Measurements from ENCODE around the gene SPOPL. TPM values are rescaled to one million over a fixed set of nuclear protein-coding genes. Genes with fewer than 3 reads are reported as not detected.
"Not testable (repeated sequence)": the region's sequence is repeated elsewhere in the genome, so short reads cannot be mapped to it uniquely, and the experiment has no call there.

Gene SPOPL
- polyA plus RNA-seq, 1 experiment: 13.1 TPM

DNA sequence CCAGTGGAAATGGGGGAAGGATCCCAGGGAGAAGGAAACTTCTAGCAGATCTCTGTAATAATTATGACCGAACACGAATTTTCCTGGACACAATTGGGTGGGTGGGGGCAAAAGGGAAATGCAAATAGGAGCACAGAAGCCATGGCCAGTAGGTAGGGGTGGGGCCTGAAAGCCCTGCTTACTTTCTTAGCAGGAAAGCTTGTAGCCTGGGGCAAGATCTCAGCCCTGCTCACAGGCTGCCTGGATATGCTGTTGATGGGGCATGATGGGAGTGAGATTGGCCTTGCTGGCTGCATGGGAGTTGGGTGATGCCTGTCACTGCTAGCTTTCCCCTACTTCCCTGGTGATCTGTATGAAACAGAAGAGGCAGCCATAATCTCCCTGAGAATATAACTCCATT is 45.9 kb upstream of the SPOPL start:
- TF ChIP-seq, protein P1, sequence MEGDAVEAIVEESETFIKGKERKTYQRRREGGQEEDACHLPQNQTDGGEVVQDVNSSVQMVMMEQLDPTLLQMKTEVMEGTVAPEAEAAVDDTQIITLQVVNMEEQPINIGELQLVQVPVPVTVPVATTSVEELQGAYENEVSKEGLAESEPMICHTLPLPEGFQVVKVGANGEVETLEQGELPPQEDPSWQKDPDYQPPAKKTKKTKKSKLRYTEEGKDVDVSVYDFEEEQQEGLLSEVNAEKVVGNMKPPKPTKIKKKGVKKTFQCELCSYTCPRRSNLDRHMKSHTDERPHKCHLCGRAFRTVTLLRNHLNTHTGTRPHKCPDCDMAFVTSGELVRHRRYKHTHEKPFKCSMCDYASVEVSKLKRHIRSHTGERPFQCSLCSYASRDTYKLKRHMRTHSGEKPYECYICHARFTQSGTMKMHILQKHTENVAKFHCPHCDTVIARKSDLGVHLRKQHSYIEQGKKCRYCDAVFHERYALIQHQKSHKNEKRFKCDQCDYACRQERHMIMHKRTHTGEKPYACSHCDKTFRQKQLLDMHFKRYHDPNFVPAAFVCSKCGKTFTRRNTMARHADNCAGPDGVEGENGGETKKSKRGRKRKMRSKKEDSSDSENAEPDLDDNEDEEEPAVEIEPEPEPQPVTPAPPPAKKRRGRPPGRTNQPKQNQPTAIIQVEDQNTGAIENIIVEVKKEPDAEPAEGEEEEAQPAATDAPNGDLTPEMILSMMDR (IDR thresholded peaks at IDR 0.05; ENCODE audit: low read depth, low read length): no peak
- CTCF ChIA-PET: no interaction called here
- no peak for DNase-seq (ENCODE audit: low read depth, low spot score)
- Histone ChIP-seq H3K9me3 (ENCODE audit: control insufficient read depth, insufficient read depth, low read length) (no peaks in the 10 kb centered on the region), H3K4me3 (ENCODE audit: low read depth, low read length) (no peak overlapping the region), H3K27ac (ENCODE audit: low read depth, low read length) (no peak overlapping the region), H3K27me3 (ENCODE audit: control insufficient read depth, insufficient read depth, low read length) (no peaks in the 10 kb centered on the region)
- POLR2A ChIA-PET: no interaction called here

DNA sequence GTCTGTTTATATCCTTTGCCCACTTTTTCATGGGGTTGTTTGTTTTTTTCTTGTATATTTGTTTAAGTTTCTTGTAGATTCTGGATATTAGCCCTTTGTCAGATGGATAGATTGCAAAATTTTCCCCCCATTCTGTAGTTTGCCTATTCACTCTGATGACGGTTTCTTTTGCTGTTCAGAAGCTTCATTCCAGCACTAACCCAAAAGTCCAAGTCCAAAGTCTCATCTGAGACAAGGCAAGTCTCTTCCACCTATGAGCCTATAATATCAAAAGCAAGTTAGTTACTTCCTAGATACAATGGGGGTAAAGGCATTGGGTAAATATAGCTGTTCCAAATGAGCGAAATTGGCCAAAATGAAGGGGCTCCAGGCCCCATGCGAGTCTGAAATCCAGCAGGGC is 38.9 kb upstream of the SPOPL start:
- H3K9me3 ChIP-seq (ENCODE audit: control insufficient read depth, insufficient read depth, low read length); CTCF ChIA-PET; POLR2A ChIA-PET; H3K27me3 ChIP-seq (ENCODE audit: control insufficient read depth, insufficient read depth, low read length); DNase-seq (ENCODE audit: low read depth, low spot score); H3K4me3 ChIP-seq (ENCODE audit: low read depth, low read length); H3K27ac ChIP-seq (ENCODE audit: low read depth, low read length): not testable (repeated sequence)

DNA sequence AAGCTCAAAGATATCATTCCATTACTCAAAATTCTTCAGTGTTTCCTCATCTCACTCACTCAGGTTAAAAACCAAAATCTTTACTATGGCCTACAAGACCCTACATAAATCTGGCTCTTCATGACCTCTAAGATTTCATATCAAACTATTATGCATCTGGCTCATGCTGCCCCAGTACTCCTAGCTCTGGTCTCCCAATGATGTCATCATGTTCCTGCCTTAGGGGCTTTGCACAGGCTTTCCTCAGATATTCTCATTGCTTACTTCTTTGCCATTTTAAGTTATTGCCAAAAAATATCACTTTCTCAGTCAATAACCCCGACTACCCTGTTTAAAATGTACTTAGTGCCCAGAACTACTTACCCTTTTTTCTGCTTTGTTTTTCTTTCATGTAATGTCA is 33.0 kb upstream of the SPOPL start:
- TF ChIP-seq, protein P1 (IDR thresholded peaks at IDR 0.05; ENCODE audit: low read depth, low read length): no peak
- no peaks in the 10 kb centered on the region for H3K9me3 ChIP-seq (ENCODE audit: control insufficient read depth, insufficient read depth, low read length)
- CTCF ChIA-PET: no interaction called here
- no peak overlapping the region for H3K4me3 ChIP-seq (ENCODE audit: low read depth, low read length)
- no peak for DNase-seq (ENCODE audit: low read depth, low spot score)
- no peaks in the 10 kb centered on the region for H3K27me3 ChIP-seq (ENCODE audit: control insufficient read depth, insufficient read depth, low read length)
- no peak overlapping the region for H3K27ac ChIP-seq (ENCODE audit: low read depth, low read length)
- POLR2A ChIA-PET: no interaction called here

DNA sequence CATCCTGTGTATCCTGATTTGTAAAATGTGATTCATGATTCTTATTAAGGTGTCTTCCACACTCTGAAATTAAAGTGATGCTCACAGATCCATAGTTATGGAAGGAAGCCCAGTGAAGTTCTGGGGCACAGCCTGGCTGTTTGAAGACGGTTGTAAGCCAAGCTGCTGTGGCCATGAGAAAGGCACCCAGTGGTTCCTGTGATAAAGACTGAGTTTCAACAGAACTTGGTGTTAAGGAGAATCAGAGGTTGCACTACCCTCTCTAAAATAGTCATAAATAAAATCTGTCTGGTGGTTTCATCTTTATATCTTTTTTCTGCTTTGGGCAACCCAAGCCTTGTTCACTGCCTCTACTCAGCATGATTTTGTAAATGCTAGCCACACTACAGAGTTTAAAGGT is 32.2 kb upstream of the SPOPL start:
- Histone ChIP-seq H3K4me3 (ENCODE audit: low read depth, low read length) (no peak overlapping the region), H3K9me3 (ENCODE audit: control insufficient read depth, insufficient read depth, low read length) (no peaks in the 10 kb centered on the region), H3K27me3 (ENCODE audit: control insufficient read depth, insufficient read depth, low read length) (no peaks in the 10 kb centered on the region), H3K27ac (ENCODE audit: low read depth, low read length) (no peak overlapping the region)
- CTCF ChIA-PET: no interaction called here
- TF ChIP-seq, protein P1 (IDR thresholded peaks at IDR 0.05; ENCODE audit: low read depth, low read length): no peak
- no peak for DNase-seq (ENCODE audit: low read depth, low spot score)
- POLR2A ChIA-PET: no interaction called here

DNA sequence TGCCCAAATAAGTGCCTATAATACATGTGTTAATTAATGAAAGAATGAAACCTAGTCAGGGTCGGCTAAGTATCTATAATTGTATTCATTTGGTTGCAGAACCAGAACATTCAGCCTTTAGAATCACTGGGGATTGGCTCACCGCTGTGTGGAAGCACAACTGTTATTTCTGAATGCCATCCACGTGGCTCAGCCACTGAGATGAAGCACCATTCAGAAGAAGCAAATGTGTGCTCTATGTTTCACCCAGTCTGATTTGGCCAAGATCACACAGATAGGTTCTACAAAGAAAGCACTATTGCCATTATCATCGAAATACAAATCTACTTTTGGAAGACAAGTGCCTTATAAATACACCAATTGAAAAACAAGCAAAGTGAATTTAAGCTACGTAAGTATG is 30.6 kb upstream of the SPOPL start:
- TF ChIP-seq, protein P1 (IDR thresholded peaks at IDR 0.05; ENCODE audit: low read depth, low read length): no peak
- DNase-seq (ENCODE audit: low read depth, low spot score): no peak
- Histone ChIP-seq H3K27me3 (ENCODE audit: control insufficient read depth, insufficient read depth, low read length) (no peaks in the 10 kb centered on the region), H3K4me3 (ENCODE audit: low read depth, low read length) (no peak overlapping the region), H3K27ac (ENCODE audit: low read depth, low read length) (no peak overlapping the region), H3K9me3 (ENCODE audit: control insufficient read depth, insufficient read depth, low read length) (no peaks in the 10 kb centered on the region)
- ChIA-PET CTCF (no interaction called here), POLR2A (no interaction called here)
